Measurements from ENCODE around the gene SLCO6A1. TPM values are rescaled to one million over a fixed set of nuclear protein-coding genes. Genes with fewer than 3 reads are reported as not detected.
A peak's percentile ranks its signal among the peaks of the same experiment; 100 is the strongest.
"Not testable (repeated sequence)": the region's sequence is repeated elsewhere in the genome, so short reads cannot be mapped to it uniquely, and the experiment has no call there.

SLCO6A1 gene
- total RNA-seq, 1 experiment from 2014 or later: not detected

- H3K4me3 ChIP-seq (ENCODE audit: insufficient read depth, low read depth, low read length): no peak overlapping the region
- no peaks in the 10 kb centered on the region for H3K27me3 ChIP-seq (ENCODE audit: control insufficient read depth, insufficient read depth, low read length)
- DNase-seq: peak; percentile 8
- no peaks in the 10 kb centered on the region for H3K36me3 ChIP-seq (replicated peaks; ENCODE audit: control insufficient read depth, insufficient read depth, low read length)
Observed at GRCh38 chr5:102527547-102527946, 28.7 kb upstream of the SLCO6A1 start.

GRCh38 chr5:102523541-102524175 is 24.9 kb upstream of the SLCO6A1 start:
- DNase-seq: no peak
- Histone ChIP-seq H3K4me3 (ENCODE audit: insufficient read depth, low read depth, low read length) (no peak overlapping the region), H3K36me3 (replicated peaks; ENCODE audit: control insufficient read depth, insufficient read depth, low read length) (no peaks in the 10 kb centered on the region), H3K27me3 (ENCODE audit: control insufficient read depth, insufficient read depth, low read length) (no peaks in the 10 kb centered on the region)

- Histone ChIP-seq H3K36me3 (replicated peaks; ENCODE audit: control insufficient read depth, insufficient read depth, low read length) (no peaks in the 10 kb centered on the region), H3K27me3 (ENCODE audit: control insufficient read depth, insufficient read depth, low read length) (no peaks in the 10 kb centered on the region), H3K4me3 (ENCODE audit: insufficient read depth, low read depth, low read length) (no peak overlapping the region)
- DNase-seq: no peak
Observed at GRCh38 chr5:102511666-102512065, 12.9 kb upstream of the SLCO6A1 start.

- H3K4me3 ChIP-seq (ENCODE audit: insufficient read depth, low read depth, low read length); H3K36me3 ChIP-seq (replicated peaks; ENCODE audit: control insufficient read depth, insufficient read depth, low read length); DNase-seq: not testable (repeated sequence)
Observed at GRCh38 chr5:102491261-102491914, 7.4 kb downstream of the SLCO6A1 start.

GRCh38 chr5:102483736-102484135 is 15.1 kb downstream of the SLCO6A1 start:
- no peak overlapping the region for H3K4me3 ChIP-seq (ENCODE audit: insufficient read depth, low read depth, low read length)
- no peaks in the 10 kb centered on the region for H3K27me3 ChIP-seq (ENCODE audit: control insufficient read depth, insufficient read depth, low read length)
- no peaks in the 10 kb centered on the region for H3K36me3 ChIP-seq (replicated peaks; ENCODE audit: control insufficient read depth, insufficient read depth, low read length)
- DNase-seq: no peak

More at GRCh38 chr5:102491261-102491914, 7.4 kb downstream of the SLCO6A1 start:
- H3K27me3 ChIP-seq (ENCODE audit: control insufficient read depth, insufficient read depth, low read length): not testable (repeated sequence)

GRCh38 chr5:102481054-102481715 is 17.6 kb downstream of the SLCO6A1 start:
- DNase-seq: no peak
- H3K36me3 ChIP-seq (replicated peaks; ENCODE audit: control insufficient read depth, insufficient read depth, low read length): no peaks in the 10 kb centered on the region
- no peak overlapping the region for H3K4me3 ChIP-seq (ENCODE audit: insufficient read depth, low read depth, low read length)
- no peaks in the 10 kb centered on the region for H3K27me3 ChIP-seq (ENCODE audit: control insufficient read depth, insufficient read depth, low read length)

- DNase-seq: no peak
- Histone ChIP-seq H3K36me3 (replicated peaks; ENCODE audit: control insufficient read depth, insufficient read depth, low read length) (no peaks in the 10 kb centered on the region), H3K4me3 (ENCODE audit: insufficient read depth, low read depth, low read length) (no peak overlapping the region), H3K27me3 (ENCODE audit: control insufficient read depth, insufficient read depth, low read length) (no peaks in the 10 kb centered on the region)
Observed at GRCh38 chr5:102453716-102454115, 45.1 kb downstream of the SLCO6A1 start.

- Histone ChIP-seq H3K36me3 (replicated peaks; ENCODE audit: control insufficient read depth, insufficient read depth, low read length) (no peaks in the 10 kb centered on the region), H3K27me3 (ENCODE audit: control insufficient read depth, insufficient read depth, low read length) (no peaks in the 10 kb centered on the region), H3K4me3 (ENCODE audit: insufficient read depth, low read depth, low read length) (no peak overlapping the region)
- DNase-seq: no peak
Observed at GRCh38 chr5:102451082-102451481, 47.7 kb downstream of the SLCO6A1 start.

GRCh38 chr5:102450313-102450990 is 48.3 kb downstream of the SLCO6A1 start:
- H3K36me3 ChIP-seq (replicated peaks; ENCODE audit: control insufficient read depth, insufficient read depth, low read length): no peaks in the 10 kb centered on the region
- H3K27me3 ChIP-seq (ENCODE audit: control insufficient read depth, insufficient read depth, low read length): no peaks in the 10 kb centered on the region
- no peak overlapping the region for H3K4me3 ChIP-seq (ENCODE audit: insufficient read depth, low read depth, low read length)
- peak; percentile 6 for DNase-seq

- Histone ChIP-seq H3K4me3 (ENCODE audit: insufficient read depth, low read depth, low read length) (no peak overlapping the region), H3K36me3 (replicated peaks; ENCODE audit: control insufficient read depth, insufficient read depth, low read length) (no peaks in the 10 kb centered on the region), H3K27me3 (ENCODE audit: control insufficient read depth, insufficient read depth, low read length) (no peaks in the 10 kb centered on the region)
- DNase-seq: no peak
Observed at GRCh38 chr5:102433473-102433872, 65.3 kb downstream of the SLCO6A1 start.

GRCh38 chr5:102421647-102422046 is 77.2 kb downstream of the SLCO6A1 start:
- DNase-seq: no peak
- no peak overlapping the region for H3K4me3 ChIP-seq (ENCODE audit: insufficient read depth, low read depth, low read length)

GRCh38 chr5:102418531-102418930 is 80.3 kb downstream of the SLCO6A1 start:
- H3K36me3 ChIP-seq (replicated peaks; ENCODE audit: control insufficient read depth, insufficient read depth, low read length): no peaks in the 10 kb centered on the region
- DNase-seq: peak; percentile 1
- H3K4me3 ChIP-seq (ENCODE audit: insufficient read depth, low read depth, low read length): no peak overlapping the region
- no peaks in the 10 kb centered on the region for H3K27me3 ChIP-seq (ENCODE audit: control insufficient read depth, insufficient read depth, low read length)

More at GRCh38 chr5:102421647-102422046, 77.2 kb downstream of the SLCO6A1 start:
- no peaks in the 10 kb centered on the region for H3K27me3 ChIP-seq (ENCODE audit: control insufficient read depth, insufficient read depth, low read length)
- H3K36me3 ChIP-seq (replicated peaks; ENCODE audit: control insufficient read depth, insufficient read depth, low read length): no peaks in the 10 kb centered on the region

- DNase-seq: no peak
- no peaks in the 10 kb centered on the region for H3K36me3 ChIP-seq (replicated peaks; ENCODE audit: control insufficient read depth, insufficient read depth, low read length)
- no peaks in the 10 kb centered on the region for H3K27me3 ChIP-seq (ENCODE audit: control insufficient read depth, insufficient read depth, low read length)
- no peak overlapping the region for H3K4me3 ChIP-seq (ENCODE audit: insufficient read depth, low read depth, low read length)
Observed at GRCh38 chr5:102414448-102414847, 84.4 kb downstream of the SLCO6A1 start.

GRCh38 chr5:102388235-102388634 is 110.6 kb downstream of the SLCO6A1 start:
- Histone ChIP-seq H3K27me3 (ENCODE audit: control insufficient read depth, insufficient read depth, low read length) (no peaks in the 10 kb centered on the region), H3K36me3 (replicated peaks; ENCODE audit: control insufficient read depth, insufficient read depth, low read length) (no peaks in the 10 kb centered on the region), H3K4me3 (ENCODE audit: insufficient read depth, low read depth, low read length) (no peak overlapping the region)
- DNase-seq: no peak
